Kidney tubule cell (primary cell): Measurements from ENCODE around the gene TMEM174.

Experiments used
- DNase-seq: peaks from one replicate; pipeline ENCODE4 v3.0.0-alpha.2; 2018; ENCODE audit warnings: low spot score

Gene TMEM174

GRCh38 chr5:73172951-73173350 lies at the start of gene TMEM174:
TMEM174 (plus strand) TSS chr5:73173193; CDS start chr5:73173244, 51 bp downstream.
- no peak for DNase-seq

- no peak for DNase-seq
Observed at GRCh38 chr5:73125289-73125688, 47.7 kb upstream of the TMEM174 start.

- DNase-seq = no peak
Observed at GRCh38 chr5:73126381-73126780, 46.6 kb upstream of the TMEM174 start.

- DNase-seq = no peak
Observed at GRCh38 chr5:73126957-73127356, 46.0 kb upstream of the TMEM174 start.

- DNase-seq = no peak
Observed at GRCh38 chr5:73129143-73129542, 43.9 kb upstream of the TMEM174 start.

- no peak for DNase-seq
Observed at GRCh38 chr5:73130811-73131210, 42.2 kb upstream of the TMEM174 start.

GRCh38 chr5:73131711-73132425 lies 41.1 kb upstream of the TMEM174 start:
- DNase-seq = peak; percentile 47

- DNase-seq = no peak
Observed at GRCh38 chr5:73132759-73133158, 40.2 kb upstream of the TMEM174 start.

GRCh38 chr5:73135021-73135420 lies 38.0 kb upstream of the TMEM174 start:
- no peak for DNase-seq

- DNase-seq = peak; percentile 63
Observed at GRCh38 chr5:73135429-73136054, 37.5 kb upstream of the TMEM174 start.

- peak; percentile 84 for DNase-seq
Observed at GRCh38 chr5:73136055-73136562, 36.9 kb upstream of the TMEM174 start.

- no peak for DNase-seq
Observed at GRCh38 chr5:73137563-73138530, 35.1 kb upstream of the TMEM174 start.

GRCh38 chr5:73139485-73139884 lies 33.5 kb upstream of the TMEM174 start:
- DNase-seq = no peak

- DNase-seq = no peak
Observed at GRCh38 chr5:73140801-73141200, 32.2 kb upstream of the TMEM174 start.

- DNase-seq = no peak
Observed at GRCh38 chr5:73142035-73142434, 31.0 kb upstream of the TMEM174 start.

- no peak for DNase-seq
Observed at GRCh38 chr5:73143716-73144115, 29.3 kb upstream of the TMEM174 start.

GRCh38 chr5:73149540-73149939 lies 23.5 kb upstream of the TMEM174 start:
- DNase-seq = no peak

GRCh38 chr5:73150876-73151275 lies 22.1 kb upstream of the TMEM174 start:
- no peak for DNase-seq

- DNase-seq = peak; percentile 47
Observed at GRCh38 chr5:73151766-73152410, 21.1 kb upstream of the TMEM174 start.

GRCh38 chr5:73152411-73153388 lies 20.3 kb upstream of the TMEM174 start:
- no peak for DNase-seq

GRCh38 chr5:73153513-73153912 lies 19.5 kb upstream of the TMEM174 start:
- no peak for DNase-seq
